Thyroid gland (tissue), 4 donors: ENCODE measurements around the gene FARS2.

Experiments used
- POLR2A ChIP-seq, 2 donors: fragments of 450-650 bp; IDR thresholded peaks; one replicate each; pipeline ENCODE4 v1.6.1; 2017; ENCODE audit warnings: antibody characterized with exemption in 2 of 2, mild to moderate bottlenecking in 2 of 2, moderate library complexity in 1 of 2
- TF ChIP-seq, protein P1 (sequence below), 6 experiments: fragments of 200-600 bp in 3 of 6; fragments of 450-650 bp in 3 of 6; sonication (generic) in 3 of 6; IDR thresholded peaks; one replicate each; pipeline ENCODE4 v1.5.1; 2016 to 2019; ENCODE audit warnings: antibody characterized with exemption in 6 of 6, mild to moderate bottlenecking in 2 of 6, inconsistent platforms in 1 of 6, moderate library complexity in 1 of 6

DNA sequence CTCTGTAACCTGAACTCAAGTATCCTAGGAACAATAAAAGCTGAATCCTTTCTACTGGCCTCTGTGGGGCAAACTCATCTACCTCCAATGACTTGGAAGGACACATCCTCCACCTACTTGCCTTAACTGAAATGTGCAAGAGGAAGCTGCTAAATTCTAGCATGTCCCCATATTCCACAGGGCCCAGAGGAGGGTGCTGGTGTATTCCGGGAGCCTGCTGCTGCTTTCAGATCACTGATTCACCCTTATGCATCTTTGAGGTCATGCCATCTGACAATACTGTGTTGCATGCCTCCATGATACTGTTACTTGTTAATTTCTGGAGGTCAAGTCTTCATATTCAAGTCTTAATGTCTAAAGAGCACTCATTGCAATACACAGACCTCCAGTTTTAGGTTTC lies 40.9 kb upstream of the FARS2 start:
- TF ChIP-seq POLR2A (IDR thresholded peaks at IDR 0.05) = no peak
- TF ChIP-seq, protein P1, sequence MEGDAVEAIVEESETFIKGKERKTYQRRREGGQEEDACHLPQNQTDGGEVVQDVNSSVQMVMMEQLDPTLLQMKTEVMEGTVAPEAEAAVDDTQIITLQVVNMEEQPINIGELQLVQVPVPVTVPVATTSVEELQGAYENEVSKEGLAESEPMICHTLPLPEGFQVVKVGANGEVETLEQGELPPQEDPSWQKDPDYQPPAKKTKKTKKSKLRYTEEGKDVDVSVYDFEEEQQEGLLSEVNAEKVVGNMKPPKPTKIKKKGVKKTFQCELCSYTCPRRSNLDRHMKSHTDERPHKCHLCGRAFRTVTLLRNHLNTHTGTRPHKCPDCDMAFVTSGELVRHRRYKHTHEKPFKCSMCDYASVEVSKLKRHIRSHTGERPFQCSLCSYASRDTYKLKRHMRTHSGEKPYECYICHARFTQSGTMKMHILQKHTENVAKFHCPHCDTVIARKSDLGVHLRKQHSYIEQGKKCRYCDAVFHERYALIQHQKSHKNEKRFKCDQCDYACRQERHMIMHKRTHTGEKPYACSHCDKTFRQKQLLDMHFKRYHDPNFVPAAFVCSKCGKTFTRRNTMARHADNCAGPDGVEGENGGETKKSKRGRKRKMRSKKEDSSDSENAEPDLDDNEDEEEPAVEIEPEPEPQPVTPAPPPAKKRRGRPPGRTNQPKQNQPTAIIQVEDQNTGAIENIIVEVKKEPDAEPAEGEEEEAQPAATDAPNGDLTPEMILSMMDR (IDR thresholded peaks at IDR 0.05) = no peak
